ENCODE measurements around the gene MAST2. TPM values are rescaled to one million over a fixed set of nuclear protein-coding genes. Genes with fewer than 3 reads are reported as not detected.
"Not testable (repeated sequence)": the region's sequence is repeated elsewhere in the genome, so short reads cannot be mapped to it uniquely, and the experiment has no call there.

Gene MAST2
- total and polyA plus RNA-seq, 9 of the 15 experiments (the other 6 are each of a cell fraction or from before 2014, with no cell fraction given) = 0.73 to 32.0 (median 17.8) TPM

DNA sequence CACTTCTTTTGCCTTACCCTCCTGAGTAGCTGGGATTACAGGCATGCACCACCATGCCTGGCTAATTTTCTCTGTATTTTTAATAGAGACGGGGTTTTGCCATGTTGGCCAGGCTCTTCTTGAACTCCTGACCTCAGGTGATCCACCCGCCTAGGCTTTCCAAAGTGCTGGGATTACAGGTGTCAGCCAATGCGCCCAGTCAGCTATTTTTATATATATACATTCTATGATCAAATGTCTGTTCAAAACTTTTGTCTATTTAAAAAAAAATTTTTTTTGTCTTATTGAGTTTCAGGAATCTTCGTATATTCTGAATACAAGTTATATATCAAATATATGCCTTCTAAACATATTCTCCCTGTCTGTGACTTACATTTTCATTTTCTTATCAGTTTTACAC lies 34.9 kb downstream of the MAST2 start:
- CTCF ChIA-PET (ENCODE audit: low intra/inter-chr PET ratio); POLR2A ChIA-PET; H2AFZ ChIP-seq (ENCODE audit: low read depth, low read length); DNase-seq (ENCODE audit: extremely low read depth in 1 of 4, low spot score in 3 of 4); in situ Hi-C loops (cut with MboI); ATAC-seq; H3K4me1 ChIP-seq (replicated peaks in 1 of 2; ENCODE audit: control insufficient read depth in 2 of 2, insufficient read depth in 2 of 2, low read length in 2 of 2); H3K9ac ChIP-seq (ENCODE audit: insufficient read depth in 1 of 2, low read depth in 2 of 2, low read length in 2 of 2); intact Hi-C loops (cut with micrococcal nuclease); H3K27ac ChIP-seq (ENCODE audit: extremely low read depth, low read depth, low read length); H4K20me1 ChIP-seq (replicated peaks; ENCODE audit: control insufficient read depth, insufficient read depth, low read length); H3K79me2 ChIP-seq (ENCODE audit: control insufficient read depth, insufficient read depth, low read length); H3K9me3 ChIP-seq (replicated peaks; ENCODE audit: control insufficient read depth, insufficient read depth, low read depth, low read length); H3K27me3 ChIP-seq (ENCODE audit: control insufficient read depth in 2 of 2, insufficient read depth in 2 of 2, low read length in 2 of 2); BruUV-seq (replicated peaks); H3K4me2 ChIP-seq (ENCODE audit: insufficient read depth, low read length); H3K4me3 ChIP-seq; FAIRE-seq; H3K9me1 ChIP-seq (ENCODE audit: control insufficient read depth, insufficient read depth, low read length): not testable (repeated sequence)
- WGBS (ENCODE audit: insufficient coverage, low coverage, missing lambda C conversion rate) = 99% methylated on average over 4 of the region's 4 CpGs
- peaks cover 14% of the 10 kb centered on the region; the same call in 2 of the 3 replicates for H3K36me3 ChIP-seq (ENCODE audit: control insufficient read depth, insufficient read depth, low read length)
- TF ChIP-seq MAFK (IDR thresholded peaks at IDR 0.05; ENCODE audit: low read length) (peak; percentile 56; the same call in 1 of the 2 replicates), ZNF316 (IDR thresholded peaks at IDR 0.05) (peak; percentile 84), MAFF (IDR thresholded peaks at IDR 0.05; ENCODE audit: low read length) (peak; percentile 62), C11orf30 (IDR thresholded peaks at IDR 0.05; ENCODE audit: low read depth) (peak; percentile 69)

DNA sequence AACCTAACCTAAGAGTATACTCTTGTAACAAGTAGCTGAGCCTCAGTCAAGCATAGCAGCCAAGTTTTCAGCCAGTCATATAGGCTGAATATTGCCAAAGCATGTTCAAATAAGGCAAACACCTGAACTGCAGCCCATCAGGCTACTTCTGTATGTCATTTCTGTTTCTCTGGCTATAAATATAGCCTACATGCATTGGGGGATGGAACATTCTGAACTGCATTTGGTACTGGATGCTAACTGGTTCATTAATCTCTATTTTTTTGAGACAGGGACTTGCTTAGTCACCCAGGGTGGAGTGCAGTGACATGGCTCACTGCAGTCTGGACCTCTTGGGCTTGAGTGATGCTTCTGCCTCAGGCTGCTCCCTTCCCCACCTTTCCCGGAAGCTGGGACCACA lies 37.3 kb downstream of the MAST2 start:
- Histone ChIP-seq H3K4me2 (ENCODE audit: insufficient read depth, low read length) (no peak overlapping the region), H3K27me3 (ENCODE audit: control insufficient read depth in 2 of 2, insufficient read depth in 2 of 2, low read length in 2 of 2) (no peaks in the 10 kb centered on the region), H3K9ac (ENCODE audit: insufficient read depth in 1 of 2, low read depth in 2 of 2, low read length in 2 of 2) (no peak overlapping the region), H3K9me3 (replicated peaks; ENCODE audit: control insufficient read depth, insufficient read depth, low read depth, low read length) (no peaks in the 10 kb centered on the region), H3K4me3 (no peak overlapping the region), H2AFZ (ENCODE audit: low read depth, low read length) (no peak overlapping the region), H3K9me1 (ENCODE audit: control insufficient read depth, insufficient read depth, low read length) (no peaks in the 10 kb centered on the region), H3K36me3 (ENCODE audit: control insufficient read depth, insufficient read depth, low read length) (peaks cover 3% of the 10 kb centered on the region; the same call in 1 of the 3 replicates), H3K4me1 (replicated peaks in 1 of 2; ENCODE audit: control insufficient read depth in 2 of 2, insufficient read depth in 2 of 2, low read length in 2 of 2) (peaks cover 0 to 3% of the 10 kb centered on the region in 2 experiments; a peak in 2 of 5 replicates), H4K20me1 (replicated peaks; ENCODE audit: control insufficient read depth, insufficient read depth, low read length) (no peaks in the 10 kb centered on the region), H3K79me2 (ENCODE audit: control insufficient read depth, insufficient read depth, low read length) (peaks cover 3% of the 10 kb centered on the region; the same call in 1 of the 3 replicates), H3K27ac (ENCODE audit: extremely low read depth, low read depth, low read length) (no peak overlapping the region)
- 64% methylated on average over 1 of the region's 1 CpG for WGBS (ENCODE audit: insufficient coverage, low coverage, missing lambda C conversion rate)
- peak; percentile 52 for FAIRE-seq
- no TSS peak for BruUV-seq (replicated peaks)
- DNase-seq (ENCODE audit: extremely low read depth in 1 of 4, low spot score in 3 of 4) = peak in 1 of 4 experiments; percentile 51
- peak; percentile 86 for ATAC-seq
- in situ Hi-C loops (cut with MboI) (no loop called here), intact Hi-C loops (cut with micrococcal nuclease) (loop anchor here (5.0 kb wide), 1 partner anchor 88 kb away; the partner anchor contains the start of gene IPP)
- ChIA-PET CTCF (ENCODE audit: low intra/inter-chr PET ratio) (no interaction called here), POLR2A (interaction anchor here (0.7 to 1.0 kb wide), 2 partner anchors 9 to 17 kb away, joined by 3 to 4 read pairs; no protein-coding TSS in a partner anchor)
- TF ChIP-seq SPI1 (IDR thresholded peaks at IDR 0.05; ENCODE audit: borderline replicate concordance, low read depth, low read length) = no peak
- TF ChIP-seq, protein P1, sequence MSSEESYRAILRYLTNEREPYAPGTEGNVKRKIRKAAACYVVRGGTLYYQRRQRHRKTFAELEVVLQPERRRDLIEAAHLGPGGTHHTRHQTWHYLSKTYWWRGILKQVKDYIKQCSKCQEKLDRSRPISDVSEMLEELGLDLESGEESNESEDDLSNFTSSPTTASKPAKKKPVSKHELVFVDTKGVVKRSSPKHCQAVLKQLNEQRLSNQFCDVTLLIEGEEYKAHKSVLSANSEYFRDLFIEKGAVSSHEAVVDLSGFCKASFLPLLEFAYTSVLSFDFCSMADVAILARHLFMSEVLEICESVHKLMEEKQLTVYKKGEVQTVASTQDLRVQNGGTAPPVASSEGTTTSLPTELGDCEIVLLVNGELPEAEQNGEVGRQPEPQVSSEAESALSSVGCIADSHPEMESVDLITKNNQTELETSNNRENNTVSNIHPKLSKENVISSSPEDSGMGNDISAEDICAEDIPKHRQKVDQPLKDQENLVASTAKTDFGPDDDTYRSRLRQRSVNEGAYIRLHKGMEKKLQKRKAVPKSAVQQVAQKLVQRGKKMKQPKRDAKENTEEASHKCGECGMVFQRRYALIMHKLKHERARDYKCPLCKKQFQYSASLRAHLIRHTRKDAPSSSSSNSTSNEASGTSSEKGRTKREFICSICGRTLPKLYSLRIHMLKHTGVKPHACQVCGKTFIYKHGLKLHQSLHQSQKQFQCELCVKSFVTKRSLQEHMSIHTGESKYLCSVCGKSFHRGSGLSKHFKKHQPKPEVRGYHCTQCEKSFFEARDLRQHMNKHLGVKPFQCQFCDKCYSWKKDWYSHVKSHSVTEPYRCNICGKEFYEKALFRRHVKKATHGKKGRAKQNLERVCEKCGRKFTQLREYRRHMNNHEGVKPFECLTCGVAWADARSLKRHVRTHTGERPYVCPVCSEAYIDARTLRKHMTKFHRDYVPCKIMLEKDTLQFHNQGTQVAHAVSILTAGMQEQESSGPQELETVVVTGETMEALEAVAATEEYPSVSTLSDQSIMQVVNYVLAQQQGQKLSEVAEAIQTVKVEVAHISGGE (CRISPR knock-in tag; IDR thresholded peaks at IDR 0.05) = no peak
- TF ChIP-seq, protein P2, sequence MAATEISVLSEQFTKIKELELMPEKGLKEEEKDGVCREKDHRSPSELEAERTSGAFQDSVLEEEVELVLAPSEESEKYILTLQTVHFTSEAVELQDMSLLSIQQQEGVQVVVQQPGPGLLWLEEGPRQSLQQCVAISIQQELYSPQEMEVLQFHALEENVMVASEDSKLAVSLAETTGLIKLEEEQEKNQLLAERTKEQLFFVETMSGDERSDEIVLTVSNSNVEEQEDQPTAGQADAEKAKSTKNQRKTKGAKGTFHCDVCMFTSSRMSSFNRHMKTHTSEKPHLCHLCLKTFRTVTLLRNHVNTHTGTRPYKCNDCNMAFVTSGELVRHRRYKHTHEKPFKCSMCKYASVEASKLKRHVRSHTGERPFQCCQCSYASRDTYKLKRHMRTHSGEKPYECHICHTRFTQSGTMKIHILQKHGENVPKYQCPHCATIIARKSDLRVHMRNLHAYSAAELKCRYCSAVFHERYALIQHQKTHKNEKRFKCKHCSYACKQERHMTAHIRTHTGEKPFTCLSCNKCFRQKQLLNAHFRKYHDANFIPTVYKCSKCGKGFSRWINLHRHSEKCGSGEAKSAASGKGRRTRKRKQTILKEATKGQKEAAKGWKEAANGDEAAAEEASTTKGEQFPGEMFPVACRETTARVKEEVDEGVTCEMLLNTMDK (IDR thresholded peaks at IDR 0.05; ENCODE audit: borderline replicate concordance, insufficient read depth, low read depth, low read length, poor library complexity, severe bottlenecking) = no peak
- TF ChIP-seq, protein P3, sequence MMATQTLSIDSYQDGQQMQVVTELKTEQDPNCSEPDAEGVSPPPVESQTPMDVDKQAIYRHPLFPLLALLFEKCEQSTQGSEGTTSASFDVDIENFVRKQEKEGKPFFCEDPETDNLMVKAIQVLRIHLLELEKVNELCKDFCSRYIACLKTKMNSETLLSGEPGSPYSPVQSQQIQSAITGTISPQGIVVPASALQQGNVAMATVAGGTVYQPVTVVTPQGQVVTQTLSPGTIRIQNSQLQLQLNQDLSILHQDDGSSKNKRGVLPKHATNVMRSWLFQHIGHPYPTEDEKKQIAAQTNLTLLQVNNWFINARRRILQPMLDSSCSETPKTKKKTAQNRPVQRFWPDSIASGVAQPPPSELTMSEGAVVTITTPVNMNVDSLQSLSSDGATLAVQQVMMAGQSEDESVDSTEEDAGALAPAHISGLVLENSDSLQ (IDR thresholded peaks at IDR 0.05) = 0 out of 2 replicates have a peak, but pooled peaks have one; percentile 30
